NK-92 treated with Interleukin-12 subunit alpha and Interleukin-12 subunit beta, amount 100 ng/mL, for 24 hours (cell line): ENCODE results near the gene FOXM1.

Experiments used
- DNase-seq: peaks from one replicate; lab custom pipeline; 2025; lab: John Stamatoyannopoulos, UW

The FOXM1 gene

DNA sequence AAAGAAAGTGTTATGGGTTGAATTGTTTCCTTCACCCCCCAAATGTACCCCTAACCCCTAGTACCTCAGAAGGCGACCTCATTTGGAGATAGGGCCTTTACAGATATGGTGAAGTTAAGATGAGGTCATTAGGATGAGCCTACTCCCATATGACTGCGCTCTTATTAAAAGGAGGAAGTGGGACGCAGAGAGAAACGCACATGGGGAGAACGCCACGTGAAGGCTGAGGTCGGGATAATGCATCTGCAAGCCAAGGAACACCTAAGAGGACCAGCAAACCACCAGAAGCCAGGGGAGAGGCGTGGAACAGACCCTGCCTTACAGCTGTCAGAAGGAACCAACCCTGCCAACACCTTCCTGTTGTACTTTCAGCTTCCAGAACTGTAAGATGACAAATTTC lies 40.4 kb downstream of the FOXM1 start:
- DNase-seq = no peak

DNA sequence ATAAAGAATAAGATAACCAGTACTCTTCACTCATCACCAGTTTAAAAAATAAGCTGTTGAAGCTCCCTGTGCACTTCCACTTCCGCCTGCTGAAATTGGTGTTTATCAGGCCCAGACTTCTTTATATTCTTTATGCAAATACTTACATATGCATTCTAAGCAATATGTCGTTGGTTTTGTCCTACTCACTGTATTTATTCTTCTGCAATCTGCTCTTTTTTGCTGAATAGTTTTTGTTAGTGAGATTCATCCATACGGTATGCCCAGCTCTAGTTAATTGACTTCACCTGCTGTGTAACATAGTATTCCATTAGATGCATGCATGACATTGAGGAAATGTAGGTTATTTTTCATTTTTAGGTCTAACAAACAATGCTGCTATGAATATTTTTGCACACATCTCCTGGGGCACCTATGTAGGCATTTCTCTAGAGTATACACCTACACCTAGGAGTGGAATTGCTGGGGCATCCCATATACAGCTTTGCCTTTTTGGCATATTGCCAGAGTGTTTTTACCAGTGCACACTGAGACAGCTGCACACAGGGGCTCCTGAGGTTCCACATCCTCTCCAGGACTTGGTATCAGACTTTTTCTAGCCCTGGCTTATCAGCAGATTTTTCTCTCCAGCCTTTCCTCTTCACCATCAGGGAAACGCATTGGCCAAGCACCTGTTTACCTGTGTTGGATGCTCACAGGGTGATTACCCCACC lies 41.1 kb downstream of the FOXM1 start:
- DNase-seq = no peak

DNA sequence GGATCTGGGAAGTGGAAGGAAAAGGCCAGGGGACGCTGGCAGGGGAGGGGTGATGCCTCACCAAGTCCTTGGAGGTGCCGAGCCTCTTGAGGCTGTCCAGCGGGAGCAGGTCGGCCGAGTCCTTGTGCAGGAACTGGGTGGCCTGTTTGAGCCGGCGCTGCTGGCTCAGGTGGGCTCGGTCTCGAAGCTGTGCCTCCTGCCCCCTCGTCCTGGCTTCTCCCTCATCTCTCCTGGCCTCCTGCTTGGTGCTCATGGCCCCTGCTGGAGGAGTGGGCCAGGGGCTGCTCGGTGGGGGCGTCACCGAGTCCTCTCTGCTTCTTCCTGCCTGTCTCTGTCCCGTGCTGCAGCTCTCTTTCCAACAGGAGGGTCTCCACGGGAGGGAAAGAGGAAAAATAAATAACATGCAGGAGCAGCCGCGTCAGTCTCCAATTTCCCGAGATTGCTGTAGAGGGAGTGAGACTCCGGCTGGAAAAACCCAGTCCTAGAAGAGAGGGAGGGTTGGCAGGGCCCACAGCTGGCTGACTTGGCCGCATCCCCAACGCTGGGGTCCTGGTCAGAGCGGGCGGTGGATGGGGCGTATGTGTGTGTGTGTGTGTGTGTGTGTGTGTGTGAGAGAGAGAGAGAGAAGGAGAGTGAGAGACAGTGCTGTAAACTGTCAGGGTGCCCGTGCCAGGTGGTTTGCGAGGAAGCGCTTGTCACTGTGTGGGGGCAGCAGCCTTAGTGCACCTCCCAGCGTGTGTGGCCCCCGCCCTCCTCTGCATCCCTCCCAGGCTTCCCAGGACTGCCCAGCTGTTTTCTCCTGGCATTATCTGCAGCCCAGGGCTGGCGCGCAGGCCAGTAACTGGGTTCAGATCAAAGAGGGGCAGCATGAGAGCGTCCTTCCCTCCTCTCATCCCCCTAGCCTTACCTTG lies 42.1 kb downstream of the FOXM1 start, which contains the start of gene NRIP2:
Gene NRIP2, minus strand, starts transcription at position 455 of the 911 bp plus-strand sequence. Its CDS starts 52 bp downstream, at position 403.
- DNase-seq = no peak

DNA sequence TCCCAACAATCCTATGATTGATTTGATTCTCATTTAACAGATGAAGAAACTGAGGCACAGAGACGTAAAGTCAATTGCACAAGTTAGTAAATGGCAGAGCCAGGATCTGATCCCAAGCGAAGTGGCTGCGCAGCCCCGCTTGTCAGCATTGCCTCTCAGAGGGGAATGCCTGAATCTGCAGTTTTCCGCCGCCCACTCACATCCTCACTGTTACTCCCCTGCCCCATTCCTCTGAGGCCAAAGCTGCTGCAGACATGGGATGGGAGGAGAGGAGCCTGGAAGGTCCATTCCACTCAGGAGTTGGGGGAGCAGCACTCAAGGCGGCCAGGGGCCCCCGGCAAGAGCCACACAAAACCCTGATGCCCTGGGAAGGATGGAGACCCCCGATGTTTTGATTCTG lies 43.2 kb downstream of the FOXM1 start:
- no peak for DNase-seq

DNA sequence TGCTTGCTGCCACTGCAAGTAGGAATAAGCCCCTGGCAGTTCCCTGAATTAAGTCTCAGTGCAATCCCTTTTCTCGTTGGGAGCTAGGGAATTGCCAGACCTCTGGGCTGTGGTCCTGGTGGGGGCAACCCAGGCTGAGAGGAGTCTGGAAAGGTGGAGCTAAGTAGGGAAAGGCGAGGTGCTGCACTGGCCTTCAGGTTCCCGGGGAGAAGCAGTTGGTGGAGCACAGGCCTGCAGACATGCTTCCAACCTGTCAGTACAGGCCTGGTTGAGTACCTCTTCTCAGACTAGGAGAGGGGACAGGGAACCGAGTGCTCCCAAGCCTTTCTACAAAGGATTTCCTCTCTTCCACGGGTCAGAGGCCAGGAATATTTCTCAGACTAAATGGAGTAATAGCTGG lies 43.6 kb downstream of the FOXM1 start:
- no peak for DNase-seq

DNA sequence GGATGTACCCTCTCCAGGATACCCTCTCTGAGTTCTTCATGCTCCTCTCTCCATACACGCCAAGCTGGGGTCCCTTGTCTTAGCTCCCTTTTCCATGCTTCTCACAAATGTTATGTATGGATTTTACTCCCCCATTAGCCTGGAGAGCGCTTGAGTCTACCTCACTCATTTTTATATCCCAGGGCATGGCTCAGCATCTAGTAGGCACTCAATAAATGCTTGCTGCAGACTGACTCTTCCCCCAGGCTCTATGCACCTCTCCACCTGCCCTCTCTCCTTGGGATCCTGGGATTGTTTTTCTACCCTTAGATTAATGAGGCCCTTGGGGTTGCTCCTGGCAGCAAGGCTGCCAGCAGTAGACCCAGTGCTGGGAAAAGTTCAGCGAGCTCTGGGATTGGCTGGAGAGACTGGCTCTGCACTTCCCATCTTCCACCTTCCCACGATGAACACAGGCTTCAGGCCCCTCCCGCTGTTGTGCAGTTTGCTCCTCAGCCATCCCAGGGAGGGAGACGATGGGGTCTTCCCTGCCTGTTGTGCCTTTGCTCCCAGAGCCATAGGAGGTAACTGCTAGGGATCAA lies 44.3 kb downstream of the FOXM1 start:
- DNase-seq = no peak

DNA sequence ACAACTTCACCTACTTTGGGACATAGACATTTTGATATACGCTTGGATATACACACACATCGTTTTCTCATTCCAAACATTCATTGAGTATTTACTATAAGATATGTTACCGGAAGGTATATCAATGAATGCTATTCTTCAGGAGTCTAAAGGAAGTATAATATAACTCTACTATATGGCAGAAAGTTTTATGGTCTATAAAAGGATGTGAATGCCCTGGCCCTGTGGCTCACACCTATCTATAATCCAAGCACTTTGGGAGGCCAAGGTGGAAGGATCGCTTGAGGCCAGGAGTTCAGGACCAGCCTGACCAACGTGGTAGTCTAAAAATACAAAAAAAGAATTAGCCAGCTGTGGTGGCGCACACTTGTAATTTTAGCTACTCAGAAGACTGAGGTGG lies 47.7 kb downstream of the FOXM1 start:
- DNase-seq = no peak

DNA sequence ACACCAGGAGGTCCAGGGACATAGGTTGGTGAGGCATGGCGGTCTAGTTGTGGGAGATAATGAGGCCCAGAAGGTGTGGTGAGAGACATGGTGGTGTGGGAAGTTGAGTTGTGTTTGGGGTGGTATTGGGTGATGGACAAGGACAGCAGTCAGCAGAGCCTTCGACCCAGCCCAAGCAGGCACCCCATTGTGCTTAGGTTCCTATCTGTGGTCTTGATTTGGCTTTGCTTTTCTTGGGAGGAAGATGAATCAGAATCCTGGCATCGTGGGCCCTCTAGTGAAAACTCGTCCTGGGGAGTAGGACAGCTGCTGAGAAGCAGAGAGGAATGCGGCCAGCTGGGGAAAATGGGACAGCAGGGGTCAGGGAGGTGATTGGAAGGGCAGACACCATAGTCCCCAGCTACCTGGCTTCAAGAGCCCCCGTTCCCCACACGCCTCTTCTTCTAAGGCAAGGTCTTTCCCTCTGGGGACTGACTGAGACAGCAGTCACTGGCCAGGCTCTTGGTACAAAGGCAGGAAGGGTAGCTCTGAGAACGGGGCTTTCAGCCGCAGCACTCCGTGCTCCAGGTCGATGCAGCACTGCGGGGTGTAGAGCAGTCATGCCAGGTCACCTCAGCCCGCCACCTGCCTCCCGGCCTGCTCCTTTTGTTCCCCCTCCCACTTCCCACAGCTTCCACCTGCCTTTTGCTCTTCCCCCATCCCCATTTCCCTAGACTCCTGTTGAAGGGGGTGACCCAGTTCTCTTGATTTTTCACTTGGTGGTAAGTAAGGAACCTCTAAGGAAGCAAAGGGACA lies 50.1 kb downstream of the FOXM1 start:
- DNase-seq = no peak

DNA sequence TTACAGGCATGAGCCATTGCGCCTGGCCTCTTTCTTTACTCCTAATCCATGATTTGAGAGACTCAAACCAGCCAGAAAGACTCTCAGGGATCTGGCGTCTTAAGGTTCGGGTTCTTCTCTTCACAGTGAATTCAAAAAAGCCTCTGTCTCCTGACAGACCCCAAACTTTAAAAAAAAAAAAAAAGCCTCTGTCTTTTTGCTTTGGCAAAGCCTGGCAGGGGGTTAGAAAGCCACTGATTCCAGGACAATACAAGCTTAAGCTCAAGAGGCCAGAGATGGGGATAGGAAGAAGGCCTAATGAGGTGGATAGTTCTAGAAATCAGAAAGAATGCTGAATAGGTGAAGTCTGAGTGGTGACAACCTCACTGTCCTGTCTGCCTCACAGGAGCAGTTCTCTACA lies 50.9 kb downstream of the FOXM1 start:
- DNase-seq = no peak

DNA sequence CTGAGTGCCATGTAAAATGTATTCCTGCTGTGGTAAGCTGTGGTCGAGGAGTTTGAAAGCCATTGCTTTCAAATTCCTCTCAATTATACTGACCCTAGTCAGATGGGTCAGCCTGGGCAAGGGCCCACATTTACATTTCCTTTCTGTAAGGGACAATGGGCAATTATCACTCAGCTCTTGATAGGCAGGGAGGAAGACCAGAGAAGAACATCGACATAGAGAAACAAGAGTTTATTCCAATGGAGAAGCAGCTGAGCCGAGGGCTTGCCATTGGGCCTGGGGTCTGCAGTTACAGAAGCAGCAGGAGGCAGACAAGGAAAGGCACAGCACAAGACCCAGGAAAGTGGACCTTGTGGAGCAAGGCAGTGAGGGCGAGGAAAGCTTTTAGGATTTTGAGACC lies 51.8 kb downstream of the FOXM1 start:
- DNase-seq = no peak

DNA sequence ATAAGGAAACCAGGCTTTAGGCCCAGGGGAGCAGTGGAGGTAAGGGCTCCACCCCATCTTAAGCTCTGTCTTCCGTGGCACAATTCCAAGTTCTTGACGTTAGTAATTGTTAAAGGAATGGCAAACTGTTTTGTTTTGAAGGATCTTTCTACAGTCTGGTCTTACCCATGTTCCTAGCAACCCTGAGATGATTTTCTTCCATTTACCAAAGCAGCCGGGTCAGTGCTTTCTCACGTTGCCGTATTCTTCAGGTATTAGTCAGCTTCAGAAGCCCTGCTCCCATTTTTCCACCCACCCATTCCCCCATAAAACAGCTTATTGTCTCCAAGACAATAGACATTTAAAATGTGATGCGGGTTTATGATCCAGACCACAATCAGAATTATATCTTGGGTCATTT lies 52.4 kb downstream of the FOXM1 start:
- DNase-seq = no peak

DNA sequence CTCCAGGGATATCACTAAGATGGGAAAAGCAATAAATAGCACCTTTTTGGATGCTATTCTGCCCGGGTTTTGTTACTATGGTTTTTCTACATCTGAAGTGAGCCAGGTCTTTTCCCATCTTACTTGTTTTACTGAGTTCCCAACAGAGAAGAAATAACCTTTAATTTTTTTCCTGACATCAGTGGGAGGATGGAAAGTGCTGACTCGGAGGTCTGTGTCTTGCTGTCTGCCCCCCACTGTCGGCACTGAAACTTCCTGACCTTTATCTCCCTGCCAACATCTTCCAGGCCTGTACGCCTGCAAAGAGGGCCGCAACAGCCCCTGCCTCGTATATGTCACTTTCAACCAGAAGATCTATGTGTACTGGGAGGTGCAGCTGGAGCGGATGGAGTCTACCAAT lies 53.5 kb downstream of the FOXM1 start:
- no peak for DNase-seq

DNA sequence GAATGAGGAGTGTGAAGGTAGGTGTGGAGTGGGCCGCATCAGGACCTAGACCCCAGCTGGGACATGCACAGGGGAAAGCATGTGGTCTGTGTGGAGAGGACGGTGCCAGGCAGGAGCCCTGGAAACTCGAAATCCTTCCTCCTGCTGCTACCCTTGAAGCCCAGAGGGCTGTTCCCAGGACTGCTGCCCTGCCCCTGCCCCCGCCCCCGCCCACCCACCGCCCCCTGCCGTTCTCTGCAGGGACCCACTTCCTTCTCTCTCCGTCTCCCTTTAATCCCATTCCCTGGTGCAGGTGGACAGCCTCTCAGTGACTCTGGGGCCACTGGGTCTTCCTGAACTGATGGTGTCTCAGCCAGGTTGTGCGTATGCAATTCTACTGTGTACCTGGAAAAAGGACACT lies 56.5 kb downstream of the FOXM1 start:
- no peak for DNase-seq

DNA sequence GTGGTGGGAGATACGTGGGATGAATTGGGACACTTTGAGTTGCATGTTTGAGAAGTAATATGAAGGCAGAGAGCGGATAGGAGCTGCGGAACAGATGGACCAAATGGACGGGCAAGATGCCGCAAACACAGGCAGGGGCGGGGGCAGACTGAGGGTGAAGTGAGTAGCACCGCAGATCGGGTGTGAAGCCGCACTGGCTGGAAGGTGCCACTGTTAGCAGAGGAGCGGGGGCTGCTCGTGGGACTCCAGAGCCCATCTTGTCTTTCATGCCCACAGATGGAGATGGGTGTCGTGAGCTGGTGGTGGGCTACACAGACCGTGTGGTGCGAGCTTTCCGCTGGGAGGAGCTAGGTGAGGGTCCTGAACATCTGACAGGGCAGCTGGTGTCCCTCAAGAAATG lies 57.2 kb downstream of the FOXM1 start:
- no peak for DNase-seq

DNA sequence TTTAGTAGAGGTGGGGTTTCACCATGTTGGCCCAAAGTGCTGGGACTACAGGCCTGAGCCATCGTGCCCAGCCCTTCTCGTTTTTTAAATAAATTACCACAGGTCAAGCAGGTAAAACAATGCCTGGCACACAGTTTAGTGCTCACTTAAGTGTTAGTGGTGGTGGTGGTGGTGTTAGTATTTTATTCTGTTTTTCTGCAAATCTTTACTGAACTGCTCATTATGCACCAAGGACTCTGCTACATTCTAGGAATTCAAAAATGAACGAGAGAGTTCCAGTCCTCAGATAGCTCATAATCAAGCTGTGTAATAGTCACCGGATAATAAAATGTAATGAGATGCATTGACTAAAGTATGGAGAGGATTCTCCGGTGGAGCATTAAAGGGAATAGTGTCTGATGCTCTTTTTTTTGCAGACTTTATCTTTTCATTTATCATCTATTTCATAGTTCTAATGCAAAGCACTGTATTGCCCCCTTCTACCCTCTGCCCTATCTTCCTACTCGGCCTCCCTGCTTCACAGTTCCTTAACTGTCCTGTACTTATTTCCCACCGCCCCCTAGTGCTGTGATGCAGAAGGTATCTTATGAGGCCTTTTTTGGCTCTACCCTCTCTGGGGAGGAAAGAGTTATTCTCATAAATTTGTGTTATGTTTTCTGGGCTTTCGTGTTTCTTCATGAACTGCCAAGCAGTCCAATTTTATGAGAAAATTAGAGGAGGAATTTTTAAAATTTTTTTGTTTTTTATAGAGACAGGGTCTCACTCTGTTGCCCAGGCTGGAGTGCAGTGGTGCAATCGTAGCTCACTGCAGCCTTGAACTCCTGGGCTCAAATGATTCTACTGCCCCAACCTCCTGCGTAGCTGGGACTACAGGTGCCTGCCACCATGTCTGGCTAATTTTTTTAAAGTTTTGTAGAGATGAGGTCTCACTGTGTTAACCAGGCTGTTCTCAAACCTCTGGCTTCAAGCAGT lies 63.5 kb downstream of the FOXM1 start:
- peak; percentile 5 for DNase-seq

DNA sequence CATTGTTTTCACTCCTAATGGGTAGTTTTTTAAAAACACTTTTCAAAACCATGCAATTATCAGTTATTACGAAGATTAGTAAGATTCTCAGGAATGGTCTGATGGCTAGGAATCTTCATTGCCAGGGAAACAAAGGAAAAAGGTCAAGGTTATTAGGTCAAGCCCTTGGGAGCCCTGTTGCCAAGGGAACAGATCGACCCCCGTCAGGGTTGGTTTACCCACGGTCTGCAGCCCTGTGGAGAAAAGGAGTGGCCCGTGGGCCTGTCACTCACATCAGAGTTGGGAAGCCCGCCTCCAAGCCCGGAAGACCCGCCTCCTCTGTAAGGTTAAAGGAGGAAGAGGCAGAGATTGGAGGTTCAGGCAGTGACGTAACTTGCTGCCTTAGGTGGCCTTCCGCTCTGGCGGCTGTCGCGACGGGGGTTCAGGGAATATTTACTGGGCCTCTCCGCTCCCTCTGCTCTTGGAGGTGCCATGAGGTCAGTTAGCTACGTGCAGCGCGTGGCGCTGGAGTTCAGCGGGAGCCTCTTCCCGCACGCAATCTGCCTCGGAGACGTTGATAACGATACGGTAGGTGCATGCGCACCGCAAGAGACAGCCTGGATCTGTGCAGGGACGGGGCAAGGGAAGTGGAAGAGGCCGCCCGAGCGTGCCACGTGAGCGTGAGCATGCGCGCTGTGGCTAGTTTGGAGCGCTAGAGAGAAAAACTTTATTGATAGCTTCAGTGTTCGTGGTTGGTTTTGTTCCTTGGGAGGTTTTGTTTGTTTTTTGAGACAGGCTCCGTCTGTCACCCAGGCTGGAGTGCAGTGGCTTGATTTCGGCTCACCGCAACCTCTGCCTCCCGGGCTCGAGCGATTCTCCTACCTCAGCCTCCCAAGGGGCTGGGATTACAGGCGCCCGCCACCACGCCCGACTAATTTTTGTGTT lies 64.4 kb downstream of the FOXM1 start, which contains the start of gene ITFG2:
Gene ITFG2, plus strand, starts transcription at position 379 of the 924 bp plus-strand sequence. Its CDS starts 93 bp downstream, at position 472.
- DNase-seq = peak; percentile 82

DNA sequence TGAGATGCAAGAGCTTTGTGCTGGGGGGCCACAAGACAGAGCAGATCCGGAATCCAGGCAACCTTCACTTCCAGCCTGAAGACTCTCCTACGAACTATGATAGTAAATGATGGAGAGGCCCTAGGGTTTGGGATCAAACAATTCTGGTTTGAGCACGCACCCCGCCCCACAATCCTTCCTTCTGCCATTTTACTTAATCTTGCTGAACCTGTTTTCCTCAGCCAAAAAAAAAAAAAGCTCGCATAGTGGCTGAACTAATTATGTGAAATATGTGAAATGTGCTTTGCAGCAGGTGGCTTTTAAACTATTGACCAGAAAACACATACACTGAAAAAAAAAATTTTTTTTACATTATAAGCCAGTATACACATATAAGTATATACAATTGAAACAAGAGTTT lies 65.2 kb downstream of the FOXM1 start:
- no peak for DNase-seq
